ENCODE data around the gene GCDH.

DNA sequence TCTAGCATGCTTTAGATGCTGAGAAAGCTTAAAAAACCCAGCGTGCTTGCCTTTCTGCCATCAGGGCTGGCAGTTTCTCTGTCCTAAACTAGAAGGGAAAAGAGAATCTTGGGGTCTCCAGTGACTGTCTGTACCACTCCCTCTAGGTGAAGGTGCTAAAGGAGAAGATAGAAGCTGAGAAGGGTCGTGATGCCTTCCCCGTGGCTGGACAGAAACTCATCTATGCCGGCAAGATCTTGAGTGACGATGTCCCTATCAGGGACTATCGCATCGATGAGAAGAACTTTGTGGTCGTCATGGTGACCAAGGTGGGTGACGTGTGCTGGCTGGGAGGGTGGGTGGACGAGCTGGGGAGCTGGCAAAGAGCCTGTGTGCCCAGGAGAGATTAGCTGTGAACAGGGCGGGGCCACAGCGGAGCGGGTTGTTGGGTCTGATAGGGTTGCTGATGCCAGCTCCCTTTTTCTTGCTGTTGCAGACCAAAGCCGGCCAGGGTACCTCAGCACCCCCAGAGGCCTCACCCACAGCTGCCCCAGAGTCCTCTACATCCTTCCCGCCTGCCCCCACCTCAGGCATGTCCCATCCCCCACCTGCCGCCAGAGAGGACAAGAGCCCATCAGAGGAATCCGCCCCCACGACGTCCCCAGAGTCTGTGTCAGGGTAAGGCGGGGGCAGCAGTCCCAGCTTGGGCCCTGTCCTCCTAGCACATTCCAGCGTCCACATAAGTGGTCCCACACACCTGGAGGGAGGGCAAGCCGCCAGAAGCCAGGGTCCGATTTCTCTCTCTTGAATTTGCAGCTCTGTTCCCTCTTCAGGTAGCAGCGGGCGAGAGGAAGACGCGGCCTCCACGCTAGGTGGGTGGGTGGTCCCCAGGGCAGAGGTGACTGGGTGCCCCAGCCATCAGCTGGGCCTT, 57.0 kb downstream of the GCDH start:
- TF ChIP-seq, protein P1, sequence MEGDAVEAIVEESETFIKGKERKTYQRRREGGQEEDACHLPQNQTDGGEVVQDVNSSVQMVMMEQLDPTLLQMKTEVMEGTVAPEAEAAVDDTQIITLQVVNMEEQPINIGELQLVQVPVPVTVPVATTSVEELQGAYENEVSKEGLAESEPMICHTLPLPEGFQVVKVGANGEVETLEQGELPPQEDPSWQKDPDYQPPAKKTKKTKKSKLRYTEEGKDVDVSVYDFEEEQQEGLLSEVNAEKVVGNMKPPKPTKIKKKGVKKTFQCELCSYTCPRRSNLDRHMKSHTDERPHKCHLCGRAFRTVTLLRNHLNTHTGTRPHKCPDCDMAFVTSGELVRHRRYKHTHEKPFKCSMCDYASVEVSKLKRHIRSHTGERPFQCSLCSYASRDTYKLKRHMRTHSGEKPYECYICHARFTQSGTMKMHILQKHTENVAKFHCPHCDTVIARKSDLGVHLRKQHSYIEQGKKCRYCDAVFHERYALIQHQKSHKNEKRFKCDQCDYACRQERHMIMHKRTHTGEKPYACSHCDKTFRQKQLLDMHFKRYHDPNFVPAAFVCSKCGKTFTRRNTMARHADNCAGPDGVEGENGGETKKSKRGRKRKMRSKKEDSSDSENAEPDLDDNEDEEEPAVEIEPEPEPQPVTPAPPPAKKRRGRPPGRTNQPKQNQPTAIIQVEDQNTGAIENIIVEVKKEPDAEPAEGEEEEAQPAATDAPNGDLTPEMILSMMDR (conservative IDR thresholded peaks at IDR 0.05 in 1 of 2, IDR thresholded peaks at IDR 0.05 in 1 of 2; ENCODE audit: low read depth in 1 of 2, low read length in 2 of 2) = no peak
- TF ChIP-seq EZH2 (IDR thresholded peaks at IDR 0.05; ENCODE audit: low read length, missing control alignments) = no peak
